Sigmoid colon (tissue), 7 donors: Measurements from ENCODE around the gene HSPG2. TPM values are rescaled to one million over a fixed set of nuclear protein-coding genes. Genes with fewer than 3 reads are reported as not detected.
A peak's percentile ranks its signal among the peaks of the same experiment; 100 is the strongest.

Experiments used
- DNase-seq: peaks from one replicate; pipeline ENCODE4 v3.0.0-alpha.2; 2019
- H3K27ac ChIP-seq, 4 donors: fragments of 200-600 bp; sonication (generic); one replicate each; pipeline ENCODE4 v1.5.1; 2016 to 2019; ENCODE audit warnings: mild to moderate bottlenecking in 1 of 4
- H3K27me3 ChIP-seq, 3 donors: fragments of 200-600 bp; sonication (generic); one replicate each; pipeline ENCODE4 v1.5.1; 2019; ENCODE audit warnings: mild to moderate bottlenecking in 1 of 3
- H3K36me3 ChIP-seq, 4 donors: fragments of 200-600 bp; sonication (generic); one replicate each; pipeline ENCODE4 v1.5.1; 2016 to 2019
- H3K4me1 ChIP-seq, 4 donors: fragments of 200-600 bp; sonication (generic); one replicate each; pipeline ENCODE4 v1.5.1; 2017 to 2019
- H3K4me3 ChIP-seq, 4 donors: fragments of 200-600 bp; sonication (generic); one replicate each; pipeline ENCODE4 v1.5.1; 2017 to 2019; ENCODE audit warnings: mild to moderate bottlenecking in 2 of 4, moderate library complexity in 1 of 4
- H3K9me3 ChIP-seq, 4 donors: fragments of 200-600 bp in 3 of 4; sonication (generic) in 3 of 4; one replicate each; pipeline versions ENCODE4 v1.5.1 to v1.6.1; 2013 to 2019
- EP300 ChIP-seq, 4 donors: sonication (generic); formaldehyde crosslinking; IDR thresholded peaks; one replicate each; pipeline ENCODE4 v1.6.1; 2017; ENCODE audit warnings: antibody characterized with exemption in 4 of 4
- POLR2A ChIP-seq, 2 donors: fragments of 450-650 bp; IDR thresholded peaks; one replicate each; pipeline ENCODE4 v1.6.1; 2016; ENCODE audit warnings: antibody characterized with exemption in 2 of 2, mild to moderate bottlenecking in 2 of 2, moderate library complexity in 2 of 2
- POLR2AphosphoS5 ChIP-seq, 4 donors: sonication (generic); formaldehyde crosslinking; IDR thresholded peaks; one replicate each; pipeline ENCODE4 v1.6.1; 2017; ENCODE audit warnings: antibody characterized with exemption in 4 of 4
- WGBS, 2 donors: extraction: QIAGEN DNeasy Blood & Tissue Kit; methylation state at CpG; one replicate each; pipeline ENCODE4 v1.1.7; 2013; 5-methylcytosine and 5-hydroxymethylcytosine counted together
- intact Hi-C: fragments of 100-400 bp; cut with DNase I; formaldehyde crosslinking; loops from one replicate; pipeline ENCODE4 v1.15.1; 2023
- polyA plus RNA-seq, 3 donors: library from polyadenylated mRNA; stranded (reverse); fragments of 200-250 nt; gene quantifications; one replicate each; pipeline ENCODE4 v1.2.3, GENCODE V29; 2013
- total RNA-seq, 4 donors: library from RNA; depleted of rRNA; stranded (reverse); fragments of >200 nt; gene quantifications; one replicate each; pipeline ENCODE4 v1.1.0, GENCODE V29; 2016
- TF ChIP-seq, protein P1 (sequence below), 4 experiments: fragments of 450-650 bp in 3 of 4; fragments of 200-600 bp in 1 of 4; IDR thresholded peaks; one replicate each; pipeline ENCODE4 v1.5.1; 2016 to 2019; ENCODE audit warnings: antibody characterized with exemption in 4 of 4, mild to moderate bottlenecking in 3 of 4, moderate library complexity in 2 of 4
- donor health status: healthy with polysubstance abuse.
- donor health status: Bipolar disorder and iron deficiency.
- donor health status: healthy.

The HSPG2 gene
- total and polyA plus RNA-seq, 7 donors: 6.0 to 761 (median 104) TPM

DNA sequence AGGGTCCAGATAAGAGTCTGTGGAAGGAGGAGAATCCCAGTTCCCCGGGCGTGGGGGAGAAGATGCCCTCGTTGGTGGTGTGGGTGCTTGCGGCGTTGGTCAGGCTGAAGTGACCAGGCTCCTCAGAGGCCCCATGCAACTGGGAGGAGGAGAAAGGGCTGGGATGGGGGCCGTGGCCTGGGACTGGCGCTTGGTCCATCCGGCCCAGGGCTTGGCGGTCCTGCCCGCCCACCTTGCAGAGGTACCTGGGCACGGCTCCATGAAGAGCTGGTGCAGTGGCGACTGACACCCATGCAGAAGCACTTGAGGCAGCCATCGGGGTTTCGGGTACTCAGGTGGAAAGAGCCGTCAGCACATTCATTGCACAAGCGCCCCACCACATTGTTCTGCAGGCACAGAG is 60.8 kb downstream of the HSPG2 start:
- Histone ChIP-seq H3K27ac (peak overlapping the region; percentile 62 to 88 (median 81)), H3K36me3 (peaks cover 82 to 99% (median 96%) of the 10 kb centered on the region in 4 donors), H3K4me3 (no peak overlapping the region), H3K4me1 (peaks cover 0 to 28% (median 13%) of the 10 kb centered on the region in 4 donors), H3K27me3 (no peaks in the 10 kb centered on the region), H3K9me3 (no peaks in the 10 kb centered on the region)
- intact Hi-C loops: no loop called here
- DNase-seq: no peak
- TF ChIP-seq, protein P1, sequence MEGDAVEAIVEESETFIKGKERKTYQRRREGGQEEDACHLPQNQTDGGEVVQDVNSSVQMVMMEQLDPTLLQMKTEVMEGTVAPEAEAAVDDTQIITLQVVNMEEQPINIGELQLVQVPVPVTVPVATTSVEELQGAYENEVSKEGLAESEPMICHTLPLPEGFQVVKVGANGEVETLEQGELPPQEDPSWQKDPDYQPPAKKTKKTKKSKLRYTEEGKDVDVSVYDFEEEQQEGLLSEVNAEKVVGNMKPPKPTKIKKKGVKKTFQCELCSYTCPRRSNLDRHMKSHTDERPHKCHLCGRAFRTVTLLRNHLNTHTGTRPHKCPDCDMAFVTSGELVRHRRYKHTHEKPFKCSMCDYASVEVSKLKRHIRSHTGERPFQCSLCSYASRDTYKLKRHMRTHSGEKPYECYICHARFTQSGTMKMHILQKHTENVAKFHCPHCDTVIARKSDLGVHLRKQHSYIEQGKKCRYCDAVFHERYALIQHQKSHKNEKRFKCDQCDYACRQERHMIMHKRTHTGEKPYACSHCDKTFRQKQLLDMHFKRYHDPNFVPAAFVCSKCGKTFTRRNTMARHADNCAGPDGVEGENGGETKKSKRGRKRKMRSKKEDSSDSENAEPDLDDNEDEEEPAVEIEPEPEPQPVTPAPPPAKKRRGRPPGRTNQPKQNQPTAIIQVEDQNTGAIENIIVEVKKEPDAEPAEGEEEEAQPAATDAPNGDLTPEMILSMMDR (IDR thresholded peaks at IDR 0.05): no peak
- TF ChIP-seq POLR2AphosphoS5 (IDR thresholded peaks at IDR 0.05): no peak
- TF ChIP-seq POLR2A (IDR thresholded peaks at IDR 0.05): no peak
- no peak for TF ChIP-seq EP300 (IDR thresholded peaks at IDR 0.05)
- 94 to 95% methylated on average over 16 of the region's 16 CpGs for WGBS, 2 donors

- Histone ChIP-seq H3K9me3 (no peaks in the 10 kb centered on the region), H3K36me3 (peaks cover 78 to 99% (median 92%) of the 10 kb centered on the region in 4 donors), H3K27me3 (no peaks in the 10 kb centered on the region), H3K4me1 (peaks cover 0 to 32% (median 17%) of the 10 kb centered on the region in 4 donors), H3K27ac (peak overlapping the region; percentile 62 to 88 (median 81)), H3K4me3 (no peak overlapping the region)
- no peak for DNase-seq
- intact Hi-C loops: no loop called here
- WGBS, 2 donors: 92 to 93% methylated on average over 16 of the region's 16 CpGs
- no peak for TF ChIP-seq POLR2A (IDR thresholded peaks at IDR 0.05)
- no peak for TF ChIP-seq EP300 (IDR thresholded peaks at IDR 0.05)
- TF ChIP-seq POLR2AphosphoS5 (IDR thresholded peaks at IDR 0.05): no peak
- TF ChIP-seq, protein P1 (IDR thresholded peaks at IDR 0.05): no peak
Measured at GRCh38 chr1:21875621-21876063, 61.5 kb downstream of the HSPG2 start.

- intact Hi-C loops: no loop called here
- peak overlapping the region; percentile 62 to 88 (median 81) for H3K27ac ChIP-seq
- WGBS, 2 donors: 85 to 88% methylated on average over 24 of the region's 24 CpGs
Measured at GRCh38 chr1:21874778-21875547, 62.1 kb downstream of the HSPG2 start.

GRCh38 chr1:21874328-21874727 is 62.8 kb downstream of the HSPG2 start:
- Histone ChIP-seq H3K36me3 (peaks cover 66 to 92% (median 83%) of the 10 kb centered on the region in 4 donors), H3K4me1 (peaks cover 0 to 45% (median 28%) of the 10 kb centered on the region in 4 donors), H3K9me3 (no peaks in the 10 kb centered on the region), H3K27me3 (no peaks in the 10 kb centered on the region), H3K4me3 (no peak overlapping the region), H3K27ac (peak overlapping the region; percentile 62 to 88 (median 81))
- TF ChIP-seq EP300 (IDR thresholded peaks at IDR 0.05): no peak
- TF ChIP-seq, protein P1 (IDR thresholded peaks at IDR 0.05): no peak
- TF ChIP-seq POLR2AphosphoS5 (IDR thresholded peaks at IDR 0.05): no peak
- no peak for TF ChIP-seq POLR2A (IDR thresholded peaks at IDR 0.05)
- 86 to 91% methylated on average over 16 of the region's 16 CpGs for WGBS, 2 donors
- intact Hi-C loops: no loop called here
- no peak for DNase-seq

More at GRCh38 chr1:21874778-21875547, 62.1 kb downstream of the HSPG2 start:
- Histone ChIP-seq H3K4me3 (no peak overlapping the region), H3K9me3 (no peaks in the 10 kb centered on the region), H3K4me1 (peaks cover 0 to 39% (median 24%) of the 10 kb centered on the region in 4 donors), H3K27me3 (no peaks in the 10 kb centered on the region), H3K36me3 (peaks cover 71 to 99% (median 88%) of the 10 kb centered on the region in 4 donors)
- no peak for DNase-seq
- TF ChIP-seq POLR2AphosphoS5 (IDR thresholded peaks at IDR 0.05): no peak
- TF ChIP-seq, protein P1 (IDR thresholded peaks at IDR 0.05): no peak
- TF ChIP-seq EP300 (IDR thresholded peaks at IDR 0.05): no peak
- no peak for TF ChIP-seq POLR2A (IDR thresholded peaks at IDR 0.05)
